ENCODE measurements around the gene PPP2R5D. TPM values are rescaled to one million over a fixed set of nuclear protein-coding genes. Genes with fewer than 3 reads are reported as not detected.

Gene PPP2R5D
- total RNA-seq, 5 donors from 2014 or later (not counting 1 experiment from before 2014, with no cell fraction given): 27.8 to 35.1 (median 33.3) TPM

DNA sequence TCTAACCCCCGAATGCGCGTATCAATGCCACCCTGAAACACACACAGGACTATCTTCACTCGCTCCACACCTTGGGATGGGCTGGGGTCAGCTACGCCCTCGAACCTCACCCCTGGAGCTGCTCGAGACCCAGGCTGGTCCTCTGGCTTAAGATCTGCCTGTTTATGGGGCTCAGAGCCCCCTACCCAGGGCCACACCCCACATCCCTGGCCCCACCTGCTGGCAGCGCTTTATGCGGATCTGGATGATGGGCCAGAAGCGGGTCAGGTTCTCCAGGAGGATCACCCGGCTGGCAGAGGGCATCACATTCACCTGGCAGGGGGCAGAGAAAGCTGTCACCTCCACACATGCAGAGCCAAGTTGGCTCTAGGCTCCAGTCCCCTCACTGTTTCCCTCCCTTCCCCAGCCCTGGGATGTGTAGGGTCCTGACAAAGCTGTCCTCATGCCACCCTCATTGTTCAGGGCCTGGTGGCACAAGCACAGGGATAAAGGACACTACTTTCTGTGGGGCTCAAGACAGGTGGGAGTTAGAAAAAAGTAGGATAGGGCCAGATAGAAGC, 61.1 kb downstream of the PPP2R5D start:
- Histone ChIP-seq H3K36me3 (ENCODE audit: control insufficient read depth in 2 of 2, extremely low read depth in 1 of 2, insufficient read depth in 1 of 2, low read length in 1 of 2) (peaks cover 13 to 62% of the 10 kb centered on the region in 2 donors), H3K4me1 (ENCODE audit: control insufficient read depth in 1 of 2, extremely low read depth in 1 of 2, insufficient read depth in 2 of 2, low read length in 2 of 2) (no peaks in the 10 kb centered on the region), H3K27ac (ENCODE audit: low read length) (no peak overlapping the region), H3K4me3 (ENCODE audit: control insufficient read depth in 1 of 2, extremely low read depth in 1 of 2, low read length in 1 of 2) (no peak overlapping the region), H3K27me3 (replicated peaks in 1 of 2; ENCODE audit: control insufficient read depth in 2 of 2, extremely low read depth in 1 of 2, insufficient read depth in 2 of 2, low read length in 1 of 2) (no peaks in the 10 kb centered on the region), H3K9me3 (no peaks in the 10 kb centered on the region)
- CTCF ChIA-PET: interaction anchor here in 1 of 2 donors (0.6 kb wide), 1 partner anchor 41 kb away, joined by 3 read pairs; no protein-coding TSS in a partner anchor
- ATAC-seq (replicated peaks in 1 of 4): no peak
- Mint-ChIP-seq H3K9me3 (no peaks in the 10 kb centered on the region), H3K4me3 (no peak overlapping the region), H3K27me3 (no peaks in the 10 kb centered on the region), H3K4me1 (peaks cover under 1 to 2% (median 2%) of the 10 kb centered on the region in 3 donors), H3K27ac (no peak overlapping the region), H3K36me3 (peaks cover 42% of the 10 kb centered on the region)
- no peak for DNase-seq
- POLR2A ChIA-PET: no interaction called here
- WGBS (ENCODE audit: insufficient coverage): 95% methylated on average over 11 of the region's 11 CpGs

DNA sequence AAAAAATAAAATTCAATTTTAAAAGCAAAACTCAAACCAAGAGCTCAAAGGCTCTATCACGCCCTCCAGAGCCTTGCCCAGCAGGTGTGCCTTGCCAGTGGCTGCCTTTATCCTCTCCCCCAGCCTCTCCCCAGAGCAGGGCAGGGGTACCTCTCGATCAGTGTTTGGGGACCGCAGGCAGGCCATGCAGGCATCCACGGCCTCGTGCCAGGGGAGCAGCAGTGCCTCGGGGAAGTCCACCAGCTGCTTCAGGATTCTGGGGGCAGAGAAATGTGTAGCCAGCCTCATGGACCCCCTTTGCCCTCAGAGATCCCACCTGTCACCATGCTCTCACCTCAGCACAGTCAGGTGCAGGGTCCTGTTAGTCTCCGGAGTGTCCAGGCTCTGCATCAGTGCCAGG, 63.6 kb downstream of the PPP2R5D start:
- DNase-seq: no peak
- Histone ChIP-seq H3K4me3 (ENCODE audit: control insufficient read depth in 1 of 2, extremely low read depth in 1 of 2, low read length in 1 of 2) (no peak overlapping the region), H3K27me3 (replicated peaks in 1 of 2; ENCODE audit: control insufficient read depth in 2 of 2, extremely low read depth in 1 of 2, insufficient read depth in 2 of 2, low read length in 1 of 2) (no peaks in the 10 kb centered on the region), H3K27ac (ENCODE audit: low read length) (no peak overlapping the region), H3K9me3 (no peaks in the 10 kb centered on the region), H3K36me3 (ENCODE audit: control insufficient read depth in 2 of 2, extremely low read depth in 1 of 2, insufficient read depth in 1 of 2, low read length in 1 of 2) (peaks cover 9 to 48% of the 10 kb centered on the region in 2 donors), H3K4me1 (ENCODE audit: control insufficient read depth in 1 of 2, extremely low read depth in 1 of 2, insufficient read depth in 2 of 2, low read length in 2 of 2) (peaks cover 0 to 19% of the 10 kb centered on the region in 2 experiments)
- no peak overlapping the region for H3K4me3 Mint-ChIP-seq
- no peak for ATAC-seq (replicated peaks in 1 of 4)
- H3K27ac Mint-ChIP-seq: no peak overlapping the region
- ChIA-PET POLR2A (no interaction called here), CTCF (no interaction called here)
- H3K36me3 Mint-ChIP-seq: peaks cover 36% of the 10 kb centered on the region
- no peaks in the 10 kb centered on the region for H3K27me3 Mint-ChIP-seq
- 95% methylated on average over 7 of the region's 7 CpGs for WGBS (ENCODE audit: insufficient coverage)
- no peaks in the 10 kb centered on the region for H3K9me3 Mint-ChIP-seq
- peaks cover 21 to 26% (median 25%) of the 10 kb centered on the region in 3 donors for H3K4me1 Mint-ChIP-seq

DNA sequence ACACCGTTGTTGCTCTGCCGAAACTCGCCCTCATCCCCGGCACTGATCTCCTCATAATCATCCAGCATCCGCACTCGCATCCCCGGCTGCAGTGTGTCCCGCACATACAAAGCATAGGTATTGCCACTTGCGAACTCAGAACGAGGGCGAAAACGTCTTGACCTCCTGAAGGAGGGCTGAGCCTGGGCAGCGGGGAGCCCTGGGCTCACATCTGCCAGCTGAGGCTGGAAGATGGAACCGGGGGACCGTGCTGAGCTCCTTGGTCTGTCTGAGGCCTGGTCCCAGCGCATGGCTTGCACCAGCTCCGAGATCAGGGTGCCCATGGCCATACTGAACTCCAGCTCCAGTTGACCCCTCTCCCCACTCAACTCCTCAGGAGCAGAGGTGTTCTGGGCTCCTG, 66.6 kb downstream of the PPP2R5D start:
- Histone ChIP-seq H3K9me3 (no peaks in the 10 kb centered on the region), H3K4me1 (ENCODE audit: control insufficient read depth in 1 of 2, extremely low read depth in 1 of 2, insufficient read depth in 2 of 2, low read length in 2 of 2) (peaks cover 0 to 35% of the 10 kb centered on the region in 2 experiments), H3K36me3 (ENCODE audit: control insufficient read depth in 2 of 2, extremely low read depth in 1 of 2, insufficient read depth in 1 of 2, low read length in 1 of 2) (peaks cover 9 to 42% of the 10 kb centered on the region in 2 donors), H3K27ac (ENCODE audit: low read length) (no peak overlapping the region), H3K4me3 (ENCODE audit: control insufficient read depth in 1 of 2, extremely low read depth in 1 of 2, low read length in 1 of 2) (no peak overlapping the region), H3K27me3 (replicated peaks in 1 of 2; ENCODE audit: control insufficient read depth in 2 of 2, extremely low read depth in 1 of 2, insufficient read depth in 2 of 2, low read length in 1 of 2) (no peaks in the 10 kb centered on the region)
- ATAC-seq (replicated peaks in 1 of 4) (no peak), DNase-seq (no peak)
- POLR2A ChIA-PET: interaction anchor here (0.7 kb wide), 2 partner anchors 399 to 479 kb away, joined by 3 read pairs; no protein-coding TSS in a partner anchor
- H3K4me1 Mint-ChIP-seq: peaks cover 34 to 42% (median 37%) of the 10 kb centered on the region in 3 donors
- CTCF ChIA-PET: no interaction called here
- WGBS (ENCODE audit: insufficient coverage): 97% methylated on average over 17 of the region's 17 CpGs
- peak overlapping the region; percentile 44 to 69 for H3K27ac Mint-ChIP-seq
- H3K4me3 Mint-ChIP-seq: peak overlapping the region in 1 of 3 donors; percentile 9
- peaks cover 28% of the 10 kb centered on the region for H3K36me3 Mint-ChIP-seq
- H3K9me3 Mint-ChIP-seq: no peaks in the 10 kb centered on the region
- H3K27me3 Mint-ChIP-seq: no peaks in the 10 kb centered on the region

DNA sequence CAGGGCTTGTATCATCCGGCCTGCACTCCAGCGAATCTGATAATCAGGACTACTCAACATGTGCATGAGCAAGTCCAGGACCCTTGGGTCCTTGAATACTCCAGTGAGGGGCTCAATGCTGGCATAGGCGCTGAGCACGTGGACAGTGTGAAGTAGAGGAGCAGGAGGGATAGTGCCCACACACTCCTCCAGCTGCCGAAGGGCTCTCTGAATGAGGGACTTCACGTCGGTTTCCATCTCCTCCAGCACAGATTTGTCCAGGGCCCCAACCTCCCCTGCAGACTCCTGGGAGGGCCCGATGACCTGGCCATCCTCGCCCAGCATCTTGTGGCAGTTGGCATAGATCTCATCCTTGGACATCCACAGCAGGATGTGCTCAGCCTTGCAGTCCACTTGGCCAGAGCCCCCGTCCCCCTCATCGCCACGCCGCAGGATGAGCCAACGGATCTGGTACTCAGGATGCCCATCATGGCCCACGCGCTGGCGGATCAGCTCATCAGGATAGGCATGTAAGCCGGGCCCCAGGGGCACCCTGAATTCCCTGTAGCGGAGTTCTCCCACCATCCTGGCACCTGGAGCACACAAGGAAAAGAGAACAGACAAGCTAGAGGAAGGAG, 68.0 kb downstream of the PPP2R5D start:
- Mint-ChIP-seq H3K36me3 (peaks cover 27% of the 10 kb centered on the region), H3K4me1 (peaks cover 36 to 42% (median 40%) of the 10 kb centered on the region in 3 donors), H3K27ac (peak overlapping the region; percentile 93 to 95), H3K4me3 (peak overlapping the region; percentile 87 to 94 (median 93)), H3K27me3 (no peaks in the 10 kb centered on the region), H3K9me3 (no peaks in the 10 kb centered on the region)
- ATAC-seq (replicated peaks in 1 of 4): no peak
- H3K4me3 ChIP-seq (ENCODE audit: control insufficient read depth in 1 of 2, extremely low read depth in 1 of 2, low read length in 1 of 2): no peak overlapping the region
- peaks cover 0 to 35% of the 10 kb centered on the region in 2 experiments for H3K4me1 ChIP-seq (ENCODE audit: control insufficient read depth in 1 of 2, extremely low read depth in 1 of 2, insufficient read depth in 2 of 2, low read length in 2 of 2)
- WGBS (ENCODE audit: insufficient coverage): 98% methylated on average over 16 of the region's 19 CpGs
- DNase-seq: no peak
- H3K36me3 ChIP-seq (ENCODE audit: control insufficient read depth in 2 of 2, extremely low read depth in 1 of 2, insufficient read depth in 1 of 2, low read length in 1 of 2): peaks cover 4 to 43% of the 10 kb centered on the region in 2 donors
- ChIA-PET CTCF (interaction anchor here in 1 of 2 donors (1.0 kb wide), 1 partner anchor 73 kb away, joined by 4 read pairs; no protein-coding TSS in a partner anchor), POLR2A (interaction anchor here in 1 of 2 donors (0.6 kb wide), 1 partner anchor 952 kb away, joined by 3 read pairs; no protein-coding TSS in a partner anchor)
- no peaks in the 10 kb centered on the region for H3K9me3 ChIP-seq
- H3K27me3 ChIP-seq (replicated peaks in 1 of 2; ENCODE audit: control insufficient read depth in 2 of 2, extremely low read depth in 1 of 2, insufficient read depth in 2 of 2, low read length in 1 of 2): no peaks in the 10 kb centered on the region
- no peak overlapping the region for H3K27ac ChIP-seq (ENCODE audit: low read length)

DNA sequence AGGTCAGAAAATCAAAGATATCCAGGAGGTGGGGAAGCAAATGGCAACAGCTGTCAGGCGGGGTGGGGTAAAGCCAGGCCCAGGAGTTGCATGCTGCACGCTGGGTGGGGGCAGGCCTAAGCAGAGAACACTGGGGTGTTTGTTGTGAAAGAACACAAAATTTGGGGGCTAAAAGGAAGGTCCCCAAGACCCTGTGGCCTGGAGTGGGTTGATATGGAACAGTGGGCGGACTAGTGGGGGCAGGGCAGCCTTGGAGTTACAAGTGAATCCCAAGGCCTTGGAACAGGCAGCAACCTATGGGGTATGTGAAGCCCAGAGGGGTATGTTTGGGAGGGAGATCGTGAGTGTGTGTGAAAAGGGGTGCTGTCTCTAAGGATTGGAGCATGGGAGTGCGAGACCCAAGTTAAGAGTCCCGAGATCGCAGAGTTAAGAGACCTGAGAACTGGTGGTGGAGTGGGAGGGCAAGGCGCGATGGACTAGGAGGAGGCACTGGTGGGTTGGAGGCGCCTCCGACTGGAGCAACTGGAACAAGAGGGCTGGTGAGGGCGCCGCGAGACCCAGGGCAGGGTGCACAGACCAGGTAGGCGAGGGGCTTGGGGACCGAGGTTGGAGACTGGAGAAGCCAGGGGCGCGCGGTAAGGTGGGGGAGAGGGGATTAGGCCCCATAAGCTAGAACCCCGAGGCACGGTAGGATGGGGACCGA, 68.6 kb downstream of the PPP2R5D start:
- peaks cover 4 to 43% of the 10 kb centered on the region in 2 donors for H3K36me3 ChIP-seq (ENCODE audit: control insufficient read depth in 2 of 2, extremely low read depth in 1 of 2, insufficient read depth in 1 of 2, low read length in 1 of 2)
- ATAC-seq (replicated peaks in 1 of 4) (peak; percentile 17 to 29 (median 21)), DNase-seq (peak in 6 of 35 experiments; percentile 3 to 37 (median 14))
- H3K9me3 ChIP-seq: no peaks in the 10 kb centered on the region
- H3K36me3 Mint-ChIP-seq: peaks cover 25% of the 10 kb centered on the region
- CTCF ChIA-PET: interaction anchor here (0.6 to 1.8 kb wide), 4 partner anchors 30 to 109 kb away, joined by 3 to 11 read pairs (median 4); partner anchors contain the start of gene RRP36 (in 1 of the 2)
- peak overlapping the region; percentile 87 to 94 (median 93) for H3K4me3 Mint-ChIP-seq
- peaks cover 40 to 46% (median 45%) of the 10 kb centered on the region in 3 donors for H3K4me1 Mint-ChIP-seq
- no peaks in the 10 kb centered on the region for H3K27me3 Mint-ChIP-seq
- H3K27me3 ChIP-seq (replicated peaks in 1 of 2; ENCODE audit: control insufficient read depth in 2 of 2, extremely low read depth in 1 of 2, insufficient read depth in 2 of 2, low read length in 1 of 2): no peaks in the 10 kb centered on the region
- 17% methylated on average over 22 of the region's 22 CpGs for WGBS (ENCODE audit: insufficient coverage)
- peaks cover 0 to 36% of the 10 kb centered on the region in 2 experiments for H3K4me1 ChIP-seq (ENCODE audit: control insufficient read depth in 1 of 2, extremely low read depth in 1 of 2, insufficient read depth in 2 of 2, low read length in 2 of 2)
- H3K27ac Mint-ChIP-seq: peak overlapping the region; percentile 93 to 95
- H3K4me3 ChIP-seq (ENCODE audit: control insufficient read depth in 1 of 2, extremely low read depth in 1 of 2, low read length in 1 of 2): peak overlapping the region; percentile 73 to 87
- no peaks in the 10 kb centered on the region for H3K9me3 Mint-ChIP-seq
- H3K27ac ChIP-seq (ENCODE audit: low read length): peak overlapping the region; percentile 78
- POLR2A ChIA-PET: interaction anchor here (0.6 to 1.2 kb wide), 3 partner anchors 34 to 952 kb away, joined by 3 to 5 read pairs (median 3); partner anchors contain the start of gene KLHDC3 (in 1 of the 2)

Data from T-cell (primary cell).